Esophagus squamous epithelium (tissue), 4 donors: Measurements from ENCODE around the gene TSHR.

ENCODE experiments used
- POLR2A ChIP-seq, 4 donors: fragments of 450-650 bp; IDR thresholded peaks; one replicate each; pipeline ENCODE4 v1.6.1; 2017; ENCODE audit warnings: antibody characterized with exemption in 4 of 4, mild to moderate bottlenecking in 4 of 4, moderate library complexity in 3 of 4
- TF ChIP-seq, protein P1 (sequence below), 6 experiments: fragments of 450-650 bp in 4 of 6; fragments of 200-600 bp in 2 of 6; sonication (generic) in 2 of 6; IDR thresholded peaks; one replicate each; pipeline ENCODE4 v1.5.1; 2016 to 2019; ENCODE audit warnings: antibody characterized with exemption in 6 of 6, mild to moderate bottlenecking in 4 of 6, moderate library complexity in 4 of 6

GRCh38 chr14:80940146-80940545 lies 15.3 kb upstream of the TSHR start:
- TF ChIP-seq, protein P1, sequence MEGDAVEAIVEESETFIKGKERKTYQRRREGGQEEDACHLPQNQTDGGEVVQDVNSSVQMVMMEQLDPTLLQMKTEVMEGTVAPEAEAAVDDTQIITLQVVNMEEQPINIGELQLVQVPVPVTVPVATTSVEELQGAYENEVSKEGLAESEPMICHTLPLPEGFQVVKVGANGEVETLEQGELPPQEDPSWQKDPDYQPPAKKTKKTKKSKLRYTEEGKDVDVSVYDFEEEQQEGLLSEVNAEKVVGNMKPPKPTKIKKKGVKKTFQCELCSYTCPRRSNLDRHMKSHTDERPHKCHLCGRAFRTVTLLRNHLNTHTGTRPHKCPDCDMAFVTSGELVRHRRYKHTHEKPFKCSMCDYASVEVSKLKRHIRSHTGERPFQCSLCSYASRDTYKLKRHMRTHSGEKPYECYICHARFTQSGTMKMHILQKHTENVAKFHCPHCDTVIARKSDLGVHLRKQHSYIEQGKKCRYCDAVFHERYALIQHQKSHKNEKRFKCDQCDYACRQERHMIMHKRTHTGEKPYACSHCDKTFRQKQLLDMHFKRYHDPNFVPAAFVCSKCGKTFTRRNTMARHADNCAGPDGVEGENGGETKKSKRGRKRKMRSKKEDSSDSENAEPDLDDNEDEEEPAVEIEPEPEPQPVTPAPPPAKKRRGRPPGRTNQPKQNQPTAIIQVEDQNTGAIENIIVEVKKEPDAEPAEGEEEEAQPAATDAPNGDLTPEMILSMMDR (IDR thresholded peaks at IDR 0.05): no peak
- TF ChIP-seq POLR2A (IDR thresholded peaks at IDR 0.05): no peak
